ENCODE measurements around the gene KCNK13.
"Not testable (repeated sequence)": the region's sequence is repeated elsewhere in the genome, so short reads cannot be mapped to it uniquely, and the experiment has no call there.

KCNK13 gene

GRCh38 chr14:90061685-90062126, at the start of gene KCNK13:
Gene KCNK13 (plus strand): TSS chr14:90061994. CDS start chr14:90062206, 212 bp downstream.
- peak within 1 kb of the TSS; percentile 65 for H3K4me3 ChIP-seq (ENCODE audit: low read depth, low read length)

- no peak overlapping the region for H3K4me3 ChIP-seq (ENCODE audit: low read depth, low read length)
Measured at GRCh38 chr14:90017371-90017770, 44.4 kb upstream of the KCNK13 start.

GRCh38 chr14:90019824-90020523, 41.8 kb upstream of the KCNK13 start:
- no peak overlapping the region for H3K4me3 ChIP-seq (ENCODE audit: low read depth, low read length)

GRCh38 chr14:90023176-90023896, 38.5 kb upstream of the KCNK13 start:
- no peak overlapping the region for H3K4me3 ChIP-seq (ENCODE audit: low read depth, low read length)

GRCh38 chr14:90024910-90025309, 36.9 kb upstream of the KCNK13 start:
- no peak overlapping the region for H3K4me3 ChIP-seq (ENCODE audit: low read depth, low read length)

GRCh38 chr14:90026608-90027007, 35.2 kb upstream of the KCNK13 start:
- not testable (repeated sequence) for H3K4me3 ChIP-seq (ENCODE audit: low read depth, low read length)

- H3K4me3 ChIP-seq (ENCODE audit: low read depth, low read length), result no peak overlapping the region
Measured at GRCh38 chr14:90027842-90028241, 34.0 kb upstream of the KCNK13 start.

GRCh38 chr14:90034156-90034555, 27.6 kb upstream of the KCNK13 start:
- no peak overlapping the region for H3K4me3 ChIP-seq (ENCODE audit: low read depth, low read length)

- no peak overlapping the region for H3K4me3 ChIP-seq (ENCODE audit: low read depth, low read length)
Measured at GRCh38 chr14:90034835-90035525, 26.8 kb upstream of the KCNK13 start.

- H3K4me3 ChIP-seq (ENCODE audit: low read depth, low read length), result no peak overlapping the region
Measured at GRCh38 chr14:90039253-90040010, 22.4 kb upstream of the KCNK13 start.

- H3K4me3 ChIP-seq (ENCODE audit: low read depth, low read length), result no peak overlapping the region
Measured at GRCh38 chr14:90040411-90040810, 21.4 kb upstream of the KCNK13 start.

- no peak overlapping the region for H3K4me3 ChIP-seq (ENCODE audit: low read depth, low read length)
Measured at GRCh38 chr14:90042496-90043252, 19.1 kb upstream of the KCNK13 start.

GRCh38 chr14:90045616-90046015, 16.2 kb upstream of the KCNK13 start:
- no peak overlapping the region for H3K4me3 ChIP-seq (ENCODE audit: low read depth, low read length)

GRCh38 chr14:90049390-90049789, 12.4 kb upstream of the KCNK13 start:
- no peak overlapping the region for H3K4me3 ChIP-seq (ENCODE audit: low read depth, low read length)

GRCh38 chr14:90050271-90050670, 11.5 kb upstream of the KCNK13 start:
- no peak overlapping the region for H3K4me3 ChIP-seq (ENCODE audit: low read depth, low read length)

GRCh38 chr14:90053044-90053443, 8.8 kb upstream of the KCNK13 start:
- no peak overlapping the region for H3K4me3 ChIP-seq (ENCODE audit: low read depth, low read length)

- H3K4me3 ChIP-seq (ENCODE audit: low read depth, low read length), result no peak overlapping the region
Measured at GRCh38 chr14:90054803-90055202, 7.0 kb upstream of the KCNK13 start.

- H3K4me3 ChIP-seq (ENCODE audit: low read depth, low read length), result no peak overlapping the region
Measured at GRCh38 chr14:90056826-90057225, 5.0 kb upstream of the KCNK13 start.

GRCh38 chr14:90058876-90059458, 2.8 kb upstream of the KCNK13 start:
- H3K4me3 ChIP-seq (ENCODE audit: low read depth, low read length), result no peak overlapping the region
